Activated CD4-positive, alpha-beta T cell treated with anti-CD3 and anti-CD28 coated beads for 48 hours (primary cell): ENCODE results near the gene SLC36A2.
"Not testable (repeated sequence)": the region's sequence is repeated elsewhere in the genome, so short reads cannot be mapped to it uniquely, and the experiment has no call there.

Experiments
- DNase-seq: peaks from one replicate; pipeline ENCODE4 v3.0.0-alpha.2; 2020

The SLC36A2 gene

GRCh38 chr5:151347369-151347768 lies at the start of gene SLC36A2:
SLC36A2 (minus strand) TSS chr5:151347559; CDS start chr5:151347460, 99 bp downstream.
- no peak for DNase-seq

DNA sequence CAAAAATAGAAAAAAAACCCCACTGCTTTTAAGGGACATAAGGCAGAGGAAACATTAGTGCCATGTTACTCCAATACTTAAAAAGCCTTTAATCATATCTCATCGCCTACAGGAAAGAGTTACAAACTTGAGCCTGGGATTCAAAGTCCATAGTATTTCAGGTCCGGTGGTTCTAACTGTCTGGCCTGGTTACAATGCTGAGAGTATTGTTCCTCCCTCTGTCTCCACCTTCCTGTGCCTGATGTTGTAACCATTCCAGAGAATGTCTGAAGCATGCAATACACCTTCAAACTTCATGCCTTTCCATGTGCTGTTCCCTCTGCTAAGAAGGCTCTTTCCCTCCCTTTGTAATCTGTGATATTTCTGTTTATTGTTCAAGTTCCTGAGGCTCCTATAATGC lies 41.6 kb upstream of the SLC36A2 start:
- no peak for DNase-seq

- no peak for DNase-seq
Measured at GRCh38 chr5:151384106-151384505, 36.7 kb upstream of the SLC36A2 start.

DNA sequence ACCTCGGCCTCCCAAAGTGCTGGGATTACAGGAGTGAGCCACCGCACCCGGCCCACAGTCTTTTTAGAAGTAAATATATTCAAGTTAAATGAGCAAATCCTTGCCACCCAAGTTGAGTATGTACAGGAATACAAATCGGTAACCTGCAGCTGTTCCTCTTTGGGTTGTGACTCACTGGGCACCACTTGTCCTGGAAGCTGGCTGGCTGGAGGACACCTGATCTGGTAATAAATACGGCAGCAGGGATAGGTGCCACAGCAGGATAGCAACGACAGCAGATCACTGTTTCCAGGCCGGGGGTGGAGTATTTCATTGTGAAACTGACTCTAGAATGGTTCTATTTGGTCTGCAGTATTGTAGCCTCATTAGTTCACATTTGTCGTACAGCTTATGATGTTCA lies 35.7 kb upstream of the SLC36A2 start:
- no peak for DNase-seq

- no peak for DNase-seq
Measured at GRCh38 chr5:151382576-151382975, 35.2 kb upstream of the SLC36A2 start.

- DNase-seq, result no peak
Measured at GRCh38 chr5:151381899-151382298, 34.5 kb upstream of the SLC36A2 start.

DNA sequence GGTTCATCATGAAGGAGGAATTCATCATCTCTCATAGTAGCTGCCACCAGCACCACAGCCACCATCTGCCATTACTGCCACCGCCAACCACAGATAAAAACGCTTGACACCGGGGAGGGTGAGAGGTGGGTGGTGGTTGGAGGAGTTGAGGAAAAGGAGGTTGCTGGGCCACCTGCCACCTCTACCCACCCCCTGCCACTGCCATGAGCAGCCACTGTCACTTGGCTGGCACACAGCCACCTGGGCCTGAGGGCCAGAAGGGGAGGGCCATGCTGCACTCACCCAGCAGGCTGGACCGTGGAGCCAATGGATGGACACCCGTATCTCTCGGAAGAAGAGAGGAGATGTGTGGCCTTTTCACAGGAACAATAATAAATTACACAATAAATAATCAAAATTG lies 31.3 kb upstream of the SLC36A2 start:
- DNase-seq, result no peak

- DNase-seq, result no peak
Measured at GRCh38 chr5:151374539-151374938, 27.2 kb upstream of the SLC36A2 start.

DNA sequence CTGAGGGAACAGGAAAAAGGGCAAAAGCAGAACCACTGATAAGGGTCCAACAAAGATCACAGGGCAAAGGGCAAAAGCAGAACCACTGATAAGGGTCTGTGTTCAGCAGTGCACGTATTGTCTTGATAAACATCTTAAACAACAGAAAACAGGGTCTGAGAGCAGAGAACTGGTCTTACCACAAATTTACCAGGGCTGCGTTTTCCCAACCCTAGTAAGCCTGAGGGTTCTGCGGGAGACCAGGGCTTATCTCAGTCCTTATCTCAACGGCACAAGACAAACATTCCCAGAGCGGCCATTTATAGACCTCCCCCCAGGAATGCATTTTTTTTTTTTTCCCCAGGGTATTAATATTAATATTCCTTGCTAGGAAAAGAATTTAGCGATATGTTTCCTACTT lies 19.7 kb upstream of the SLC36A2 start:
- DNase-seq, result not testable (repeated sequence)

DNA sequence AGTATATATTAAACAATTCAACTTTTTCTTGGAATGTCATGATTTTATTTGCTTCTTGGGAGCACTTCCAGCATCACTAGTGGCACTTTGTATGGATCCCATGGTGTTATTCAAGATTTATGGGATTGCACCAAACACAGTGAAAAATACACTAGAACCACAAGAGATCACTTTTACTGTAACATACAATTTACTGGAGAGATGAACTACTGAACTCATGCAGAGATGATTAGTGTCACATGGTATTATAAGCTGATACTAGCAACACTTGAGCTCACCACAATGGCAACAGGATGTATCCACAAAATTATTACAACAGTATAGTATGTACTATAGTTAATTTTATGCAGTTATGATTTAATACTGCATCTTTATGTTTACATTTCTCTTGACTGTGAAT lies 16.3 kb upstream of the SLC36A2 start:
- DNase-seq, result no peak

GRCh38 chr5:151362970-151363369 lies 15.6 kb upstream of the SLC36A2 start:
- DNase-seq, result no peak

DNA sequence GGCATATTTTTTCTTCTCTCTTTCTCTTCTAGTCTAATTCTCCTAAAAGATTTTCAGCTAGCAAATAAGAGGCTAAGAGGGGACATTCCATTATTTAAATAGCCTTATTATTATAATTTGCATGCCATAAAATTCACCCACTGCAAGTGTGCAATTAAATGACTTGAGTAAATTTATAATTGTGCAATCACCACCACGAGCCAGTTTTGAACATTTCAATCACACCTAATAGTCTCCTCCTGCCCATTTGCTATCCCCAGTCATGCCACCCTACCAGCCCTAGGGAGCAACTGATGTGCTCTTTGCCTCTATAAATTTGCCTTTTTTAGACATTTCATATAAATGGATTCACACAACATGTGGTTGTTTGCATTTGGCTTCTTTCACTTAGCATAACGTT lies 12.0 kb upstream of the SLC36A2 start:
- no peak for DNase-seq

GRCh38 chr5:151357792-151358191 lies 10.4 kb upstream of the SLC36A2 start:
- no peak for DNase-seq

DNA sequence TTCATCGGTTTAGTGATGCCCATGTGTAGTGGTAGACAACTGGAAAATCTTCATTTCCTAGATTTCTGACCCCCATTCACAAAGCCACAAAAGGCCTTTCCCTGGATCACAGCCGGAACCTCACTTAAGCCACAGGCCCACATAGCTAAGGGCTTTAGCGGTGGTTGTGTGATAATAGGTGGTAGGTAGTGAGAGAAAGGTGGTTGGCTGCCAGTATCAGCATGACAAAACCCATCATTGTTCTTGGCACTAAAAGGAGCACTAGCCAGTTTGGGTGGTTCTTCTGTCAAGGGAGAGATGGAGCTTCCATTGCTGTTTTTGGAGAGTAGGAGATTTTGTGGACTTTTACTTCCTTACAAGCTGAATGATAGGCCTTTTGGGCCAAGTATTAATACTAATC lies 9.7 kb upstream of the SLC36A2 start:
- DNase-seq, result no peak

GRCh38 chr5:151351671-151352070 lies 4.3 kb upstream of the SLC36A2 start:
- no peak for DNase-seq

DNA sequence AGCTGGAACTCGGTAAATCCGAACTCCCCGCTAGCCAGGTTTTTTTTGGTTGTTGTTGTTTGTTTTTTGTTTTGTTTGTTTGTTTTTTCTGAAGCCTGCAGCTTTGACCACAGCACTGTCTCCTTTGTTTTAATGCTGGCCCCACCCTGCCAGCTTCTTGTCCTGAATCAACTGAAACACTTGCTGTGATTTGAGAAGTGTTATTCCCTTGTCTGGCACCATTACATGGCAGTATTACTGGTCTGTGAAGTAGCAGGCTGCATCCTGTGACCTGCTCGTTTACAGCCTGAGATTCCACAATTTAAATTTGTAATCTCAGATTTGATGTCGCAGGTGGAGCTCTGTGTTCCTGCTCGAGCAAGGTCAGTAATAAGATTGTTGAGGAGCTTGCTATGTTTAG lies 1.4 kb upstream of the SLC36A2 start:
- no peak for DNase-seq

DNA sequence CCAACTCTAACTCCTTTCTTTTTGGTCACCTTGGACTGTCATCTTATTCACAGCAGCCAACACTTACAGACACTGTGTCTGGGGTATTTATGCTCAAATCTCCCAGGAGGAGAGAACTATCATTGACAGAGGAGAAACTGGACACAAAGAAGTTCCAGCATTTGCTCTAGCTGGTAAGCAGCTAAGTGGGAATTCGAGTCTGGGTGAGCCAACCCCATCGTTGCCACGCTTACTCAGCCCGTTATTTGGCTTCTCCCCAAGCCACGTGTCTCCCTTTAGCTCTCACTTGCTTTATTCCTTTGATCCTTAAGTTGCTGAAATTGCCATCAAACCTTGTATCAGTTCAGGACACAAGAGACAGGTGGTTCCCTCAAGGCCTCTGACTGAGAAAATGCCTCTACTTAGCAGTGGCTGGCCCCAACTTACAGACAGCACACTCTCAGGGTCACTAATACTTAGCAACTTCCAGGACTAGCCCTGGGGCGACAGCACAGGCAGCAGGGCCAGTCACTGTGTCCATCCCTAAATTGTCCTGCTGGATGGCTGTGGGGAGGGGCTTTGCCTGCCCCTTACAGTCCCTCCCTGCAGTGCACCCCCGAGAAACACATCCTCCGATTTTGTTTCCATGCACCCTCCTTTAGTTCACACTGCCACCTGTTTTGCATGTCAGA lies 1.4 kb downstream of the SLC36A2 start:
- DNase-seq, result no peak

- no peak for DNase-seq
Measured at GRCh38 chr5:151345187-151345807, 2.1 kb downstream of the SLC36A2 start.

DNA sequence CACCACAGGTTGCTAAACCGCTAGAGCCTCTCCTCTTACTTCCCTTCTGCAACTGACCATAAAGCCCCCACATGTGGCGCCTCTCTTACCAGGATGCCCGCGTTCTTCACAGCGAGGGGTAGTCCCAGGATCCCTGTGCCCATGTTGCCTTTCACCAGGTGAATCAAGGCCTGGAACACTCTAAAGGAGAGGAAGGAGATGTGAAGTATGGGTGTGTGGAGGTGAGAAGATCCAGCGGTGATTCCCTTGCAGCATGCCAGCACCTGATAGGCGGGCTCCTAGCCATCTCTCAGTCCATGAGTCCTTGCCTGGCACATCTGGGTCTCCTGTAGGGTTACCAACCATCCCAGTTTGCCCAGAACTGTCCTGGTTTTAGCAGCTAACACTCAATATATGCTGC lies 3.3 kb downstream of the SLC36A2 start:
- no peak for DNase-seq

DNA sequence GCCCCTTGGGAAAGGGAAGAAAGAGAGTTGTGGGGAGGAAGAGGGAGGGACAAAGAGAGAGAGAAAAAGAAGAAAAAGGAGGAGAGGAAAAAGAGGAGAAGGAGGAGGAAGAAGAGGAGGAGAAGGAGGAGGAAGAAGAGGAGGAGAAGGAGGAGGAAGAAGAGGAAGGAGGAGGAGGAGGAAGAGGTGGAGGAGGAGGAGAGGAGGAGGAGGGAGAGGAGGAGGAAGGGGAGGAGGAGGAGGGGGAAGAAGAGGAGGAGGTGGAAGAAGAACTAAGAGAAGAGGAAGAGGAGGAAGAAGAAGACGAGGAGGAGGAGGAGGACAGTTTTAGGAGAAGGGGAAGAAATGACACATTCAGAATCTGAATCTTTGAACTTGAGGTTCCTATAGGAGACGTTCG lies 7.4 kb downstream of the SLC36A2 start:
- no peak for DNase-seq

DNA sequence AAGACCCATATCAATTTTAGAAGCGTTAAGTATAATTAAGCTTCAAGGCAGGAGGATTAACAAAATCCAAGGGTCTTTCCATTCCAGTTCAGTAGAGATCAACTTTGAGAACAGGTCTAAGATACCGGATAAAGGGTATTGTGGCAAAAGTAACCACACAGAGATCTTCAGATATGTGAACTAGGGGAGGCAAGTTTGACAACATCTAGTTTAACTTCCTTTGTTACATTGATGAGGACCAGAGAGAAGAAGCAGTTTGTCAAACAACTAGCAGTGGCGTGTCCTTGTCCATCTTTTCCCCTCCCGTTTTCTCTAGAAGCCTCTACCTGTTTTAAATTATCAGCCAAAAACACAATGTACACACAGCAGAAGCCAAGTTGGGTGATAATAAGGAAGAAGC lies 8.6 kb downstream of the SLC36A2 start:
- DNase-seq, result no peak

DNA sequence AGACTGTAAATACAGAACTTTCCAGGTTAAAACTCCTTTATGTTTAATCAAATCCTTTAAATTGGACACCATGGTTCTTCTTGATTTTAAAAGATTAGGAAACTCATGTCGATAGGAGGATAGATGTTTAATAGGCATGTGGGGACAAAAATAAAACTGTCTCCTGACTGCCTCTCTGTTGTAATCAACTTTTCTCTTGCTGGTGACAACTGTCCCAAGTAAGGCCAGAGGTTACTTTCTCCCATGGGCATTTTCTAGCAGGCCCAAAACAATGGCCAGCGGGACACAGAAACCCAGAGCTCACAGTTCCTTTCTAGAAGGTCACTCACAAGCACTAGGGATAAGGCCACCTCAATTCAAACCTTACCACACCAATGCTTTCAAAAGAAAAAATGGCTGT lies 14.5 kb downstream of the SLC36A2 start:
- no peak for DNase-seq

GRCh38 chr5:151328734-151329133 lies 18.6 kb downstream of the SLC36A2 start:
- no peak for DNase-seq

- no peak for DNase-seq
Measured at GRCh38 chr5:151327585-151327984, 19.8 kb downstream of the SLC36A2 start.

DNA sequence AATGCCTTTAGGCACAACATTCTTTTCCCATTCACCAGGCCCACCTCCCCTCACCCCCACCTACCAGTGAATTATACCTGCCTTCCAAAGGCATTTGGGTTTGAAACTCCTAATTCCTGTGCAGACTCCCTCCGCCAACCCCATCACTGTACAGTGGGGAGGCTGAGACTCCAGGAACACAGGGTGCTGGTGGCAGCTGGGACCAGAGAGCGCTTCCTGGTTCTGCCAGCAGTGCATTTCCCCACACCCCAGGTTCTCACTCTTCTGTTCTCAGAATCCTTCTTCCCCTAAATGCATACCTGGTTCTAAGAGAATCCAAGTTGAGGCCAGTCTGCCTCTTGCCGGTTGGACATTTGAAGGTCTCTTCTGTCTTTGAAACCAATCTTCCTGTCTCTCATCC lies 21.1 kb downstream of the SLC36A2 start:
- DNase-seq, result no peak
